ENCODE measurements around the gene QRFP.
A peak's percentile ranks its signal among the peaks of the same experiment; 100 is the strongest.

Gene QRFP

GRCh38 chr9:130847306-130848217 lies 49.0 kb downstream of the QRFP start:
- peak; percentile 90 for DNase-seq

- DNase-seq: peak; percentile 78
Measured at GRCh38 chr9:130846487-130847305, 49.9 kb downstream of the QRFP start.

GRCh38 chr9:130845901-130846481 lies 50.6 kb downstream of the QRFP start:
- peak; percentile 82 for DNase-seq

- no peak for DNase-seq
Measured at GRCh38 chr9:130845254-130845653, 51.4 kb downstream of the QRFP start.

GRCh38 chr9:130844044-130844451 lies 52.6 kb downstream of the QRFP start:
- no peak for DNase-seq

- no peak for DNase-seq
Measured at GRCh38 chr9:130843049-130843908, 53.3 kb downstream of the QRFP start.

Data from left hindlimb (tissue), 1 donor.